Measurements from ENCODE around the gene BARX2.
A peak's percentile ranks its signal among the peaks of the same experiment; 100 is the strongest.
"Not testable (repeated sequence)": the region's sequence is repeated elsewhere in the genome, so short reads cannot be mapped to it uniquely, and the experiment has no call there.

The BARX2 gene

GRCh38 chr11:129375751-129376657 is at the start of gene BARX2:
Gene BARX2 (plus strand): TSS chr11:129375848. CDS start chr11:129376036, 188 bp downstream.
- peak; percentile 47 for TF ChIP-seq CTCF (IDR thresholded peaks at IDR 0.05; ENCODE audit: low read depth, low read length)
- DNase-seq (ENCODE audit: extremely low read depth, low read depth): no peak

GRCh38 chr11:129326921-129327320 is 48.7 kb upstream of the BARX2 start:
- TF ChIP-seq CTCF (IDR thresholded peaks at IDR 0.05; ENCODE audit: low read depth, low read length): no peak
- DNase-seq (ENCODE audit: extremely low read depth, low read depth): no peak

- DNase-seq (ENCODE audit: extremely low read depth, low read depth): not testable (repeated sequence)
Measured at GRCh38 chr11:129327708-129328107, 47.9 kb upstream of the BARX2 start.

- no peak for TF ChIP-seq CTCF (IDR thresholded peaks at IDR 0.05; ENCODE audit: low read depth, low read length)
- DNase-seq (ENCODE audit: extremely low read depth, low read depth): no peak
Measured at GRCh38 chr11:129328756-129329155, 46.9 kb upstream of the BARX2 start.

GRCh38 chr11:129331217-129331616 is 44.4 kb upstream of the BARX2 start:
- no peak for DNase-seq (ENCODE audit: extremely low read depth, low read depth)
- no peak for TF ChIP-seq CTCF (IDR thresholded peaks at IDR 0.05; ENCODE audit: low read depth, low read length)

GRCh38 chr11:129331871-129332274 is 43.8 kb upstream of the BARX2 start:
- TF ChIP-seq CTCF (IDR thresholded peaks at IDR 0.05; ENCODE audit: low read depth, low read length): peak; percentile 97
- DNase-seq (ENCODE audit: extremely low read depth, low read depth): peak; percentile 58

- no peak for DNase-seq (ENCODE audit: extremely low read depth, low read depth)
- no peak for TF ChIP-seq CTCF (IDR thresholded peaks at IDR 0.05; ENCODE audit: low read depth, low read length)
Measured at GRCh38 chr11:129333873-129334272, 41.8 kb upstream of the BARX2 start.

- DNase-seq (ENCODE audit: extremely low read depth, low read depth): not testable (repeated sequence)
Measured at GRCh38 chr11:129344301-129344940, 31.2 kb upstream of the BARX2 start.
